HG02571 (cell line): ENCODE results near the gene PCDH15.

Experiments used
- ATAC-seq: cut with Tn5 transposase; IDR thresholded peaks from one replicate; pipeline ENCODE4 v1.9.1; 2021; ENCODE audit warnings: mild to moderate bottlenecking, moderate library complexity; ENCODE audit not compliant: unreplicated experiment

PCDH15 gene

GRCh38 chr10:54137396-54137795 lies 663.6 kb downstream of the PCDH15 start:
- no peak for ATAC-seq

GRCh38 chr10:54133203-54133602 lies 667.8 kb downstream of the PCDH15 start:
- no peak for ATAC-seq

- no peak for ATAC-seq
These were observed 669.2 kb downstream of the PCDH15 start for GRCh38 chr10:54131833-54132232.

- ATAC-seq: no peak
These were observed 670.6 kb downstream of the PCDH15 start for GRCh38 chr10:54130394-54130793.

GRCh38 chr10:54125098-54125747 lies 675.8 kb downstream of the PCDH15 start:
- ATAC-seq: no peak

GRCh38 chr10:54124209-54124885 lies 676.7 kb downstream of the PCDH15 start:
- no peak for ATAC-seq

GRCh38 chr10:54120806-54121205 lies 680.2 kb downstream of the PCDH15 start:
- no peak for ATAC-seq

GRCh38 chr10:54108961-54109360 lies 692.1 kb downstream of the PCDH15 start:
- ATAC-seq: no peak

- ATAC-seq: no peak
These were observed 704.1 kb downstream of the PCDH15 start for GRCh38 chr10:54096892-54097291.

GRCh38 chr10:54094321-54094720 lies 706.7 kb downstream of the PCDH15 start:
- ATAC-seq: no peak

GRCh38 chr10:54091237-54091636 lies 709.8 kb downstream of the PCDH15 start:
- no peak for ATAC-seq

GRCh38 chr10:54081950-54082349 lies 719.1 kb downstream of the PCDH15 start:
- ATAC-seq: no peak

GRCh38 chr10:54067361-54067760 lies 733.7 kb downstream of the PCDH15 start:
- ATAC-seq: no peak

- ATAC-seq: no peak
These were observed 734.4 kb downstream of the PCDH15 start for GRCh38 chr10:54066646-54067045.

- ATAC-seq: no peak
These were observed 735.9 kb downstream of the PCDH15 start for GRCh38 chr10:54065106-54065505.

GRCh38 chr10:54064215-54064614 lies 736.8 kb downstream of the PCDH15 start:
- no peak for ATAC-seq

- no peak for ATAC-seq
These were observed 737.5 kb downstream of the PCDH15 start for GRCh38 chr10:54063514-54063913.

GRCh38 chr10:54060572-54060971 lies 740.5 kb downstream of the PCDH15 start:
- ATAC-seq: no peak

GRCh38 chr10:54057357-54057756 lies 743.7 kb downstream of the PCDH15 start:
- no peak for ATAC-seq

- no peak for ATAC-seq
These were observed 774.7 kb downstream of the PCDH15 start for GRCh38 chr10:54026340-54026739.

GRCh38 chr10:54011117-54011516 lies 789.9 kb downstream of the PCDH15 start:
- ATAC-seq: no peak

GRCh38 chr10:54010337-54010933 lies 790.6 kb downstream of the PCDH15 start:
- no peak for ATAC-seq
